GM19099 (cell line): ENCODE measurements around the gene POLR1D.

Experiments used
- POLR2A ChIP-seq: IDR thresholded peaks from 3 replicates; pipeline ENCODE4 v1.6.1; 2011; ENCODE audit warnings: low read depth; ENCODE audit not compliant: insufficient read length; ENCODE audit errors: extremely low read depth

The POLR1D gene

DNA sequence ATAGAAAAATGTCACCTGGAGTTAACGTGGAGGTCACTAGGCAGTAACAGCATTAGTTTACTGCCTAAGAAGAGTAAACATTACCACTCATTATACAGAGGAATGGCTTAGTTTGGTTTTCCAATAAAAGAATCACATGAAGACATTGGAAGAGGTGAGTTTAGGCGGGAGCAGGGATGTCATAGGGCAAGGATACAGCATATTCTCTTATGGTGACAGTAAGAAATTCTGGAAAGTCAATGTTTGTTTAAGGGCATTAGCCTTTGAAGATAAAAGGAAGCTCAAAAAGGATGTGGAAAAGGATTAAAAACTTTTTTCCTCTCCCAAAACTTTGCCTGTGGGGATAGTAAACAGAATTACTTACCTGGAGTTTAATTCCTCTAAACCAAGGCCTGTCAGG is 4.1 kb downstream of the POLR1D start:
- TF ChIP-seq POLR2A: no peak

- TF ChIP-seq POLR2A: no peak
These were observed 5.7 kb downstream of the POLR1D start for GRCh38 chr13:27627380-27627779.

- TF ChIP-seq POLR2A: no peak
These were observed 6.4 kb downstream of the POLR1D start for GRCh38 chr13:27628081-27628480.

GRCh38 chr13:27631156-27631555 is 9.5 kb downstream of the POLR1D start:
- TF ChIP-seq POLR2A: no peak

GRCh38 chr13:27631665-27632064 is 10.0 kb downstream of the POLR1D start:
- no peak for TF ChIP-seq POLR2A

DNA sequence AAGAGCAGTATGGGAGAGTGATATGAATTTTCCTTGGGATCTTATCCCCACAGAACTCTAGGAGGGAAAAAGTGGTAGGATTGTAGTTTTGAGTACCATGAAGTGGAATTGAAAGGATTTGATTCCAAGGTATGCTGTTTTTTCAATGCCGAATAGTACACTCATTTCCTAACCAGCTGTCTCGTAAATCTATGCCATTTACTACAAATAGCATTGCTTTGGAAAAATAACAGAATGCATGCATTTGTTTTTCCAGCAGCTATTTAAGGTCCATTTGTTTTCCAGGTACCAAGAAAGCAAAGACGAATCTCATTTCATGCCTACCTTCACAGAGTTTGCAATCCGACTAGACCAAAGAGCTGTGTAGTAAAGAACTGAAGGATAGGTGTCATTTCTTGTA is 10.5 kb downstream of the POLR1D start:
- no peak for TF ChIP-seq POLR2A

GRCh38 chr13:27632648-27633047 is 11.0 kb downstream of the POLR1D start:
- no peak for TF ChIP-seq POLR2A

DNA sequence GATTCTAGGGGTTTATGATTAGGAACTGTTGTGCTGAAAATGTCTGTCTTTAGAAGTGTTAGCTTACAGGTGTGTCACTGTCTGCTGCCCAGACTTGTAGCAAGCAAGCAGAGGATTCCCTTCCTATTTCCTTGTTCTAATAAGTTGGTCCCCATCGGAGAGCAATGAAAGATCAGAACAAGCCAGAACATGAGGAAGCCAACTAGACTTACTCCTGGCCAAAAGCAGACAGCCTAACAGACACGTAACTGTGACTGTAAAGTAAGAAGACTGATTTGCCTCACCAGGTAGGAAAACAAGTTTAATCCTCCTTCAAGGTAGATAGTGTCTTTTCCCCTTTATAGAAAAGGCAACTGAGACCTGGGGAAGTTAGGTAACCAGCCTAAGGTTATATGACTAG is 12.5 kb downstream of the POLR1D start:
- no peak for TF ChIP-seq POLR2A

DNA sequence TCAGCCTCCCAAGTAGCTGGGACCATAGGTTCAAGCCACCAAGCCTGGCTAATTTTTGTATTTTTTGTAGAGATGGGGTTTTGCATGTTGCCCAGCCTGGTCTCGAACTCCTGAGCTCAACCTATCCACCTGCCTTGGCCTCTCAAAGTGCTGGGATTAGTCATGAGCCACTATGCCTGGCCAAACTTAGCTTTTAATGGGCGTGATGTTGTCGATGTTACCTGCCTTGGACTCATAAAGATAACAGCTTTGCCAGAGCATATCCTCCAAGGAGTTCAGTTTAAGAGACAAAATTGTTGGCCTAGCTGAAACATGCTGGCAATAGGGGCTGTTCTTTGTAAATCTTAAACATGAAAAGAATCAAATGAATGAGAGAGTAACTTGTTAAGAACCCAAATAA is 13.1 kb downstream of the POLR1D start:
- no peak for TF ChIP-seq POLR2A

GRCh38 chr13:27635266-27635665 is 13.6 kb downstream of the POLR1D start:
- TF ChIP-seq POLR2A: no peak

GRCh38 chr13:27636589-27637288 is 15.0 kb downstream of the POLR1D start:
- TF ChIP-seq POLR2A: no peak

- TF ChIP-seq POLR2A: no peak
These were observed 15.6 kb downstream of the POLR1D start for GRCh38 chr13:27637289-27637626.

DNA sequence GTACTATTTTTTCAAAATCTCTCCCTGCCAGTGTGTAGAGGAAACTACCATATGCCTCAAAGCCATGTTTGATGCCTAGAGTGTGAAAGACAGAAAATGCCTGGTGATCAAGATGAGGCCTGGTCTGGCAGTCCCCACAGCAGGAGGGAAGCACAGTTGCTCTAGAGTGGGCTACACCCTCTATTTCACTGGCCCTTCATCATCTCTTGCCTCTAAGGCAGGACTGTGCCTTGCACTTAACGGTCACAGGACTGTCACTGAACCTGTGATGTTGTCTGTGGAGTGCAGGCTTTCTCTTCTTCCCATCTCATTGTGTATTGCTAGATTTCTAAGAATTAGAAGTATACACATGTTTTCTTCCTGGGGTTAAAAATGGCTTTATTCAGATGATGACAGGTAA is 16.3 kb downstream of the POLR1D start:
- no peak for TF ChIP-seq POLR2A

GRCh38 chr13:27638521-27638920 is 16.8 kb downstream of the POLR1D start:
- no peak for TF ChIP-seq POLR2A

GRCh38 chr13:27639186-27639585 is 17.5 kb downstream of the POLR1D start:
- no peak for TF ChIP-seq POLR2A

DNA sequence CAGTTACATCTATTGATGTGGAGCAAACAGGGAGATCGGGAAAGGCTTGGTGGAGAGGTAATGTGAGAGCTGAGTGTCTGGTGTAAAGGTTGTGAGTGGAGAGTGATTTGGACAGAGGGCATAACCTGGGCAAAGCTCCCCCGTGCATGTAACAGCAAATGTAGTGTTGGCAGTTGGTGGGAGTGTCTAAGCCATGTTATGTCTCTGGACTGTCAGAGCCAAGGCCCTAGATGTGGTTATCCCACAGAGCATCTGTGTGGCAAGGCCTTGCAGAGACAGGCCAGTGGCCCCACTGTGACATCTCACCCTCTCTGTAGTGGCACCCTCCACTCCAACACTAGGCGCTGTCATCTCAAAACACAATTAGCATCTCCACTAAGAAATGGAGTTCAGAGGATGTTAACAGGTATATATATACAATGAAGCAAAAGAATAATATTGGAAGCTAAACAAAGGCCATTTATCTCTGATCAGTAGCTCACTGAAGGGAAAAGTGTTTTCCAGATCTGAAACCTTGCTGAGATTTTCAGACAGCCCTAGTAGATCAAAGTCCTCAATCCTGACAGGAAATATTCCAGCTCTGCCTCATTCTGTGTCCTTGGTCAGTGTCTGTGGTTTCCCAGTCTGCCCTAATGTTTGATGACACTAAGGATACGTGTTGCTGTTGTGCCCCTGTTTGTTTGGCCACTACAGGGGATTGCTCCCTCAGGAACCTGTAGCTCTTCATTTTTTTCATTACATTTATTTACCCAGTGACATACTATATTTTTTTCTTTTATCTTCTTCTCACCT is 20.2 kb downstream of the POLR1D start:
- no peak for TF ChIP-seq POLR2A
